ENCODE results near the gene ZNF609. TPM values are rescaled to one million over a fixed set of nuclear protein-coding genes. Genes with fewer than 3 reads are reported as not detected.
A peak's percentile ranks its signal among the peaks of the same experiment; 100 is the strongest.

ZNF609 gene
- total RNA-seq, 2 donors from 2014 or later, result 52.3 to 54.8 TPM

- H3K9me3 ChIP-seq (ENCODE audit: control insufficient read depth, low read length), result no peaks in the 10 kb centered on the region
- H3K9me3 Mint-ChIP-seq, result peaks cover 1% of the 10 kb centered on the region
- H3K4me3 ChIP-seq (ENCODE audit: low read length), result no peak overlapping the region
- H3K27ac Mint-ChIP-seq, result no peak overlapping the region
- H3K4me3 Mint-ChIP-seq, result no peak overlapping the region
- H3K4me1 Mint-ChIP-seq, result peaks cover 45% of the 10 kb centered on the region
- H3K27me3 Mint-ChIP-seq (ENCODE audit: insufficient read depth), result peaks cover 16% of the 10 kb centered on the region
- peak overlapping the region; percentile 41 for H3K27ac ChIP-seq (ENCODE audit: low read depth, low read length)
- H3K9ac ChIP-seq (ENCODE audit: extremely low read depth, low read length, poor library complexity, severe bottlenecking), result no peak overlapping the region
- H3K36me3 ChIP-seq (ENCODE audit: control insufficient read depth, insufficient read depth, low read length), result peaks cover 14% of the 10 kb centered on the region
- peaks cover 17% of the 10 kb centered on the region for H3K36me3 Mint-ChIP-seq (ENCODE audit: low read depth)
- DNase-seq, result no peak
- TF ChIP-seq, protein P1, sequence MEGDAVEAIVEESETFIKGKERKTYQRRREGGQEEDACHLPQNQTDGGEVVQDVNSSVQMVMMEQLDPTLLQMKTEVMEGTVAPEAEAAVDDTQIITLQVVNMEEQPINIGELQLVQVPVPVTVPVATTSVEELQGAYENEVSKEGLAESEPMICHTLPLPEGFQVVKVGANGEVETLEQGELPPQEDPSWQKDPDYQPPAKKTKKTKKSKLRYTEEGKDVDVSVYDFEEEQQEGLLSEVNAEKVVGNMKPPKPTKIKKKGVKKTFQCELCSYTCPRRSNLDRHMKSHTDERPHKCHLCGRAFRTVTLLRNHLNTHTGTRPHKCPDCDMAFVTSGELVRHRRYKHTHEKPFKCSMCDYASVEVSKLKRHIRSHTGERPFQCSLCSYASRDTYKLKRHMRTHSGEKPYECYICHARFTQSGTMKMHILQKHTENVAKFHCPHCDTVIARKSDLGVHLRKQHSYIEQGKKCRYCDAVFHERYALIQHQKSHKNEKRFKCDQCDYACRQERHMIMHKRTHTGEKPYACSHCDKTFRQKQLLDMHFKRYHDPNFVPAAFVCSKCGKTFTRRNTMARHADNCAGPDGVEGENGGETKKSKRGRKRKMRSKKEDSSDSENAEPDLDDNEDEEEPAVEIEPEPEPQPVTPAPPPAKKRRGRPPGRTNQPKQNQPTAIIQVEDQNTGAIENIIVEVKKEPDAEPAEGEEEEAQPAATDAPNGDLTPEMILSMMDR (conservative IDR thresholded peaks at IDR 0.05), result no peak
- H3K4me1 ChIP-seq (ENCODE audit: control insufficient read depth, insufficient read depth, low read length), result no peaks in the 10 kb centered on the region
- no peaks in the 10 kb centered on the region for H3K27me3 ChIP-seq (ENCODE audit: control insufficient read depth, insufficient read depth, low read length, poor library complexity, severe bottlenecking)
- 90 to 100% methylated on average over 1 of the region's 1 CpG for WGBS, 2 experiments (ENCODE audit: insufficient coverage in 1 of 2, insufficient read length in 1 of 2)
Measured at GRCh38 chr15:64619880-64620839, 159.8 kb downstream of the ZNF609 start.

- whole genome bisulfite sequencing, 2 experiments (ENCODE audit: insufficient coverage in 1 of 2, insufficient read length in 1 of 2), result 94 to 98% methylated on average over 3 of the region's 3 CpGs
- H3K27ac Mint-ChIP-seq, result no peak overlapping the region
- H3K4me3 Mint-ChIP-seq, result no peak overlapping the region
- H3K27me3 Mint-ChIP-seq (ENCODE audit: insufficient read depth), result peaks cover 14% of the 10 kb centered on the region
- H3K9me3 Mint-ChIP-seq, result peaks cover under 1% of the 10 kb centered on the region
- H3K36me3 ChIP-seq (ENCODE audit: control insufficient read depth, insufficient read depth, low read length), result peaks cover 16% of the 10 kb centered on the region
- DNase-seq, result no peak
- H3K4me1 Mint-ChIP-seq, result peaks cover 45% of the 10 kb centered on the region
- peak overlapping the region; percentile 38 for H3K27ac ChIP-seq (ENCODE audit: low read depth, low read length)
- no peaks in the 10 kb centered on the region for H3K27me3 ChIP-seq (ENCODE audit: control insufficient read depth, insufficient read depth, low read length, poor library complexity, severe bottlenecking)
- no peaks in the 10 kb centered on the region for H3K4me1 ChIP-seq (ENCODE audit: control insufficient read depth, insufficient read depth, low read length)
- H3K9me3 ChIP-seq (ENCODE audit: control insufficient read depth, low read length), result no peaks in the 10 kb centered on the region
- H3K9ac ChIP-seq (ENCODE audit: extremely low read depth, low read length, poor library complexity, severe bottlenecking), result no peak overlapping the region
- TF ChIP-seq, protein P1 (conservative IDR thresholded peaks at IDR 0.05), result no peak
- no peak overlapping the region for H3K4me3 ChIP-seq (ENCODE audit: low read length)
- peaks cover 18% of the 10 kb centered on the region for H3K36me3 Mint-ChIP-seq (ENCODE audit: low read depth)
Measured at GRCh38 chr15:64621056-64621455, 160.7 kb downstream of the ZNF609 start.

DNA sequence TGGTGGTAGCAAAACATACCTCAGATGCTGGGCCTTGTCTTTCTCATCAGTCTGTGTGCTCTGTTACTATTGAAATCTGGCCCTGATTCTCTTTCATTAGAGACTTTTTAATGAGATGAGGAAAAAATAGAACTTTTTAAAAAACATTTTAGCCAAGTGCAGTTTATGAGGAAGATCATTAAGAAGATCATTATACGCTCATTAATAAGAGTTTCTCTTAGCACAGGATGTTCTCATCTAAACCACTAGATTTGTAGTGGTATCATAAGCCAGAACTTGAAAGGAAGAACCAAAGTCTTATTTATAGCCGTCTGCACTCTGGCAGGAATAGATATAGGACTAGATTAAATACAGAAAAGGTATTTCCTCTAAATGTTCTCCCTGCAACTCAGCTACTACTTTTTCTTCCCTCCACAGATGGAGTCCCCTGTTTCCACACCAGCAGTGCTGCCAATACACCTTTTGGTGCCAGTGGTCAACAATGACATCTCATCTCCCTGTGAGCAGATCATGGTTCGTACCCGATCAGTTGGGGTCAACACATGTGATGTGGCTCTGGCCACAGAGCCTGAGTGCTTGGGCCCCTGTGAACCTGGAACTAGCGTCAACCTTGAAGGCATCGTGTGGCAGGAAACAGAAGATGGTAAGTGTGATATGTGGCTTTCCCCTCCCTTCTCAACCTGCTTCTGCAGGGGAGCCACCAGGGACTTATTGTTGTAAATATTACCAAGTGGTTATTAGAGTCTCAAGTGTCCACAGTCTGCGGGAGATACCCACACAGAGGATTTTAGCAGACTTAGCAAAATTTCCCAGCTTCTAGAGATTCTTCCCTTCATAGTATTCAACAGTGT is 162.3 kb downstream of the ZNF609 start:
- Mint-ChIP-seq H3K9me3 (no peaks in the 10 kb centered on the region), H3K36me3 (ENCODE audit: low read depth) (peaks cover 17% of the 10 kb centered on the region), H3K4me1 (peaks cover 43% of the 10 kb centered on the region), H3K27me3 (ENCODE audit: insufficient read depth) (peaks cover 13% of the 10 kb centered on the region), H3K4me3 (no peak overlapping the region), H3K27ac (no peak overlapping the region)
- Histone ChIP-seq H3K4me1 (ENCODE audit: control insufficient read depth, insufficient read depth, low read length) (no peaks in the 10 kb centered on the region), H3K9me3 (ENCODE audit: control insufficient read depth, low read length) (no peaks in the 10 kb centered on the region), H3K27ac (ENCODE audit: low read depth, low read length) (no peak overlapping the region), H3K27me3 (ENCODE audit: control insufficient read depth, insufficient read depth, low read length, poor library complexity, severe bottlenecking) (no peaks in the 10 kb centered on the region), H3K36me3 (ENCODE audit: control insufficient read depth, insufficient read depth, low read length) (peaks cover 23% of the 10 kb centered on the region), H3K4me3 (ENCODE audit: low read length) (no peak overlapping the region), H3K9ac (ENCODE audit: extremely low read depth, low read length, poor library complexity, severe bottlenecking) (no peak overlapping the region)
- DNase-seq, result no peak
- WGBS, 2 experiments (ENCODE audit: insufficient coverage in 1 of 2, insufficient read length in 1 of 2), result 89 to 100% methylated on average over 1 to 7 of the region's 7 CpGs
- TF ChIP-seq, protein P1 (conservative IDR thresholded peaks at IDR 0.05), result no peak
